OCI-LY1 (cell line): ENCODE results near the gene KIAA1614.

ENCODE experiments used
- H2AFZ ChIP-seq: fragments of 200-600 bp; sonication (generic), shearing (Covaris generic); 2 replicates; pipeline ENCODE4 v1.6.0; 2014; ENCODE audit warnings: antibody characterized with exemption, mild to moderate bottlenecking, low read length
- H3F3A ChIP-seq: fragments of 200-600 bp; sonication (generic), shearing (Covaris generic); 2 replicates; pipeline ENCODE4 v1.6.0; 2014; ENCODE audit warnings: mild to moderate bottlenecking, antibody characterized with exemption, low read length, moderate library complexity; ENCODE audit not compliant: insufficient read depth
- H3K27ac ChIP-seq: fragments of 200-600 bp; sonication (generic); 2 replicates; pipeline ENCODE4 v1.5.1; 2014; ENCODE audit warnings: low read length, mixed run types, mild to moderate bottlenecking, low read depth; ENCODE audit not compliant: poor library complexity, severe bottlenecking
- H3K27me3 ChIP-seq: fragments of 200-600 bp; sonication (generic); 2 replicates; pipeline ENCODE4 v1.6.0; 2014; ENCODE audit warnings: antibody characterized with exemption, mild to moderate bottlenecking, low read length, moderate library complexity; ENCODE audit not compliant: insufficient read depth
- H3K36me3 ChIP-seq: fragments of 200-600 bp; sonication (generic); 2 replicates; pipeline ENCODE4 v1.6.1; 2014; ENCODE audit warnings: mild to moderate bottlenecking, antibody characterized with exemption, low read length, moderate library complexity, mixed read lengths; ENCODE audit not compliant: insufficient read depth
- H3K4me1 ChIP-seq: fragments of 200-600 bp; sonication (generic); 2 replicates; pipeline ENCODE4 v1.5.1; 2014; ENCODE audit warnings: mild to moderate bottlenecking, low read length, moderate library complexity; ENCODE audit not compliant: insufficient read depth, severe bottlenecking
- H3K4me2 ChIP-seq: fragments of 200-600 bp; sonication (generic), shearing (Covaris generic); 2 replicates; pipeline ENCODE4 v1.6.1; 2014; ENCODE audit warnings: low read length
- H3K4me3 ChIP-seq: fragments of 200-600 bp; sonication (generic); 2 replicates; pipeline ENCODE4 v1.5.1; 2014; ENCODE audit warnings: low read length, low read depth, mild to moderate bottlenecking, mixed read lengths; ENCODE audit not compliant: poor library complexity, severe bottlenecking
- H3K79me2 ChIP-seq: fragments of 200-600 bp; shearing (Covaris generic); 2 replicates; pipeline ENCODE4 v1.6.1; 2016; ENCODE audit warnings: mixed run types, low read length, mixed read lengths; ENCODE audit not compliant: insufficient read depth
- H3K9ac ChIP-seq: fragments of 200-600 bp; sonication (generic), shearing (Covaris generic); 2 replicates; pipeline ENCODE4 v1.6.1; 2014; ENCODE audit warnings: mild to moderate bottlenecking, low read length, mixed read lengths
- H3K9me2 ChIP-seq: fragments of 200-600 bp; sonication (generic), shearing (Covaris generic); 2 replicates; pipeline ENCODE4 v1.6.1; 2014; ENCODE audit warnings: low read depth, mild to moderate bottlenecking, low read length, mixed read lengths
- H3K9me3 ChIP-seq: fragments of 200-600 bp; shearing (Covaris generic); 2 replicates; pipeline ENCODE4 v1.6.1; 2014; ENCODE audit warnings: low read length, mixed read lengths
- H4K20me1 ChIP-seq: fragments of 200-600 bp; sonication (generic), shearing (Covaris generic); 2 replicates; pipeline ENCODE4 v1.6.0; 2016; ENCODE audit warnings: mild to moderate bottlenecking, low read length; ENCODE audit not compliant: insufficient read depth
- CTCF ChIP-seq: fragments of 200-600 bp; sonication (generic), shearing (Covaris generic); IDR thresholded peaks from 2 replicates; pipeline ENCODE4 v1.5.1; 2017; ENCODE audit warnings: mild to moderate bottlenecking, antibody characterized with exemption, low read length, moderate library complexity, mixed read lengths
- EZH2 ChIP-seq: fragments of 200-600 bp; sonication (generic), shearing (Covaris generic); IDR thresholded peaks from 2 replicates; pipeline ENCODE4 v1.8.0; 2017; ENCODE audit warnings: borderline replicate concordance, mixed run types, mild to moderate bottlenecking, antibody characterized with exemption, low read length, moderate library complexity, mixed read lengths

The KIAA1614 gene

GRCh38 chr1:180969434-180969833 lies 56.7 kb downstream of the KIAA1614 start:
- Histone ChIP-seq H3K36me3 (peaks cover 10% of the 10 kb centered on the region; the same call in 1 of the 2 replicates), H4K20me1 (no peaks in the 10 kb centered on the region)

GRCh38 chr1:180970333-180971079 lies 57.8 kb downstream of the KIAA1614 start:
- Histone ChIP-seq H3K27me3 (no peaks in the 10 kb centered on the region), H3K4me1 (no peaks in the 10 kb centered on the region), H3K9ac (no peak overlapping the region), H3K9me2 (no peaks in the 10 kb centered on the region), H3K79me2 (no peaks in the 10 kb centered on the region), H3F3A (no peaks in the 10 kb centered on the region), H3K36me3 (peaks cover 12% of the 10 kb centered on the region; the same call in 1 of the 2 replicates), H3K27ac (no peak overlapping the region), H3K4me2 (no peak overlapping the region), H2AFZ (no peak overlapping the region), H3K9me3 (no peaks in the 10 kb centered on the region), H4K20me1 (no peaks in the 10 kb centered on the region), H3K4me3 (no peak overlapping the region)
- TF ChIP-seq EZH2: no peak
- TF ChIP-seq CTCF: no peak

More at GRCh38 chr1:180969434-180969833, 56.7 kb downstream of the KIAA1614 start:
- H2AFZ ChIP-seq: no peak overlapping the region
- H3F3A ChIP-seq: no peaks in the 10 kb centered on the region
- no peak overlapping the region for H3K27ac ChIP-seq
- H3K4me1 ChIP-seq: no peaks in the 10 kb centered on the region
- no peaks in the 10 kb centered on the region for H3K9me3 ChIP-seq
- H3K9me2 ChIP-seq: no peaks in the 10 kb centered on the region
- no peaks in the 10 kb centered on the region for H3K27me3 ChIP-seq
- no peak overlapping the region for H3K4me3 ChIP-seq
- H3K79me2 ChIP-seq: no peaks in the 10 kb centered on the region
- H3K9ac ChIP-seq: no peak overlapping the region
- TF ChIP-seq EZH2 (no peak), CTCF (no peak)
- H3K4me2 ChIP-seq: no peak overlapping the region

GRCh38 chr1:180971273-180971997 lies 58.7 kb downstream of the KIAA1614 start:
- H3K4me3 ChIP-seq: no peak overlapping the region
- no peaks in the 10 kb centered on the region for H3K79me2 ChIP-seq
- H3K27me3 ChIP-seq: no peaks in the 10 kb centered on the region
- no peaks in the 10 kb centered on the region for H3F3A ChIP-seq
- TF ChIP-seq CTCF (no peak), EZH2 (no peak)
- peaks cover 21% of the 10 kb centered on the region; the same call in 1 of the 2 replicates for H3K36me3 ChIP-seq
- no peak overlapping the region for H2AFZ ChIP-seq
- H3K27ac ChIP-seq: no peak overlapping the region
- H3K4me1 ChIP-seq: no peaks in the 10 kb centered on the region
- no peak overlapping the region for H3K9ac ChIP-seq
- no peaks in the 10 kb centered on the region for H3K9me3 ChIP-seq
- H3K9me2 ChIP-seq: no peaks in the 10 kb centered on the region
- no peaks in the 10 kb centered on the region for H4K20me1 ChIP-seq
- no peak overlapping the region for H3K4me2 ChIP-seq
